ENCODE measurements around the gene TUBGCP2. TPM values are rescaled to one million over a fixed set of nuclear protein-coding genes. Genes with fewer than 3 reads are reported as not detected.

TUBGCP2 gene
- total and polyA plus RNA-seq, 2 donors from 2014 or later, result 61.4 to 93.3 TPM

- no peak for DNase-seq
- Histone ChIP-seq H3K4me1 (ENCODE audit: control insufficient read depth in 2 of 3, insufficient read depth in 2 of 3, low read depth in 1 of 3, low read length in 3 of 3) (no peaks in the 10 kb centered on the region), H3K9ac (ENCODE audit: low read length in 3 of 3) (no peak overlapping the region), H3K9me3 (ENCODE audit: control insufficient read depth in 2 of 3, insufficient read depth in 1 of 3, low read length in 3 of 3) (no peaks in the 10 kb centered on the region), H3K36me3 (ENCODE audit: control insufficient read depth in 2 of 3, insufficient read depth in 3 of 3, low read length in 3 of 3) (no peaks in the 10 kb centered on the region), H3K4me3 (ENCODE audit: low read length in 3 of 3) (no peak overlapping the region), H3K27ac (ENCODE audit: low read depth in 2 of 2, low read length in 2 of 2) (no peak overlapping the region), H3K27me3 (ENCODE audit: control insufficient read depth, insufficient read depth, low read length) (no peaks in the 10 kb centered on the region)
- no peak for TF ChIP-seq CTCF (IDR thresholded peaks at IDR 0.05; ENCODE audit: borderline replicate concordance, extremely low read depth, insufficient read depth)
- intact Hi-C loops (cut with DNase I), result no loop called here
- no peak for FAIRE-seq
These were observed 37.7 kb upstream of the TUBGCP2 start for GRCh38 chr10:133346413-133346812.

GRCh38 chr10:133344236-133344635 is 35.6 kb upstream of the TUBGCP2 start:
- Histone ChIP-seq H3K9ac (ENCODE audit: low read length in 3 of 3) (no peak overlapping the region), H3K4me1 (ENCODE audit: control insufficient read depth in 2 of 3, insufficient read depth in 2 of 3, low read depth in 1 of 3, low read length in 3 of 3) (no peaks in the 10 kb centered on the region), H3K9me3 (ENCODE audit: control insufficient read depth in 2 of 3, insufficient read depth in 1 of 3, low read length in 3 of 3) (no peaks in the 10 kb centered on the region), H3K27me3 (ENCODE audit: control insufficient read depth, insufficient read depth, low read length) (no peaks in the 10 kb centered on the region), H3K36me3 (ENCODE audit: control insufficient read depth in 2 of 3, insufficient read depth in 3 of 3, low read length in 3 of 3) (no peaks in the 10 kb centered on the region), H3K4me3 (ENCODE audit: low read length in 3 of 3) (no peak overlapping the region), H3K27ac (ENCODE audit: low read depth in 2 of 2, low read length in 2 of 2) (no peak overlapping the region)
- no peak for TF ChIP-seq CTCF (IDR thresholded peaks at IDR 0.05; ENCODE audit: borderline replicate concordance, extremely low read depth, insufficient read depth)
- no peak for FAIRE-seq
- no peak for DNase-seq
- intact Hi-C loops (cut with DNase I), result no loop called here

- intact Hi-C loops (cut with DNase I), result no loop called here
- no peak for FAIRE-seq
- Histone ChIP-seq H3K9ac (ENCODE audit: low read length in 3 of 3) (no peak overlapping the region), H3K9me3 (ENCODE audit: control insufficient read depth in 2 of 3, insufficient read depth in 1 of 3, low read length in 3 of 3) (no peaks in the 10 kb centered on the region), H3K4me3 (ENCODE audit: low read length in 3 of 3) (no peak overlapping the region), H3K27ac (ENCODE audit: low read depth in 2 of 2, low read length in 2 of 2) (no peak overlapping the region), H3K27me3 (ENCODE audit: control insufficient read depth, insufficient read depth, low read length) (no peaks in the 10 kb centered on the region), H3K36me3 (ENCODE audit: control insufficient read depth in 2 of 3, insufficient read depth in 3 of 3, low read length in 3 of 3) (no peaks in the 10 kb centered on the region), H3K4me1 (ENCODE audit: control insufficient read depth in 2 of 3, insufficient read depth in 2 of 3, low read depth in 1 of 3, low read length in 3 of 3) (no peaks in the 10 kb centered on the region)
- no peak for TF ChIP-seq CTCF (IDR thresholded peaks at IDR 0.05; ENCODE audit: borderline replicate concordance, extremely low read depth, insufficient read depth)
- no peak for DNase-seq
These were observed 34.9 kb upstream of the TUBGCP2 start for GRCh38 chr10:133343558-133343957.

- no peak overlapping the region for H3K4me3 ChIP-seq (ENCODE audit: low read length in 3 of 3)
- no peak overlapping the region for H3K27ac ChIP-seq (ENCODE audit: low read depth in 2 of 2, low read length in 2 of 2)
- H3K27me3 ChIP-seq (ENCODE audit: control insufficient read depth, insufficient read depth, low read length), result no peaks in the 10 kb centered on the region
- no peak for FAIRE-seq
- intact Hi-C loops (cut with DNase I), result no loop called here
- no peaks in the 10 kb centered on the region for H3K9me3 ChIP-seq (ENCODE audit: control insufficient read depth in 2 of 3, insufficient read depth in 1 of 3, low read length in 3 of 3)
- DNase-seq, result no peak
- H3K36me3 ChIP-seq (ENCODE audit: control insufficient read depth in 2 of 3, insufficient read depth in 3 of 3, low read length in 3 of 3), result no peaks in the 10 kb centered on the region
- H3K4me1 ChIP-seq (ENCODE audit: control insufficient read depth in 2 of 3, insufficient read depth in 2 of 3, low read depth in 1 of 3, low read length in 3 of 3), result no peaks in the 10 kb centered on the region
- TF ChIP-seq CTCF (IDR thresholded peaks at IDR 0.05; ENCODE audit: borderline replicate concordance, extremely low read depth, insufficient read depth), result no peak
- H3K9ac ChIP-seq (ENCODE audit: low read length in 3 of 3), result no peak overlapping the region
These were observed 34.3 kb upstream of the TUBGCP2 start for GRCh38 chr10:133342942-133343341.
